ENCODE measurements around the gene NRXN2.

DNA sequence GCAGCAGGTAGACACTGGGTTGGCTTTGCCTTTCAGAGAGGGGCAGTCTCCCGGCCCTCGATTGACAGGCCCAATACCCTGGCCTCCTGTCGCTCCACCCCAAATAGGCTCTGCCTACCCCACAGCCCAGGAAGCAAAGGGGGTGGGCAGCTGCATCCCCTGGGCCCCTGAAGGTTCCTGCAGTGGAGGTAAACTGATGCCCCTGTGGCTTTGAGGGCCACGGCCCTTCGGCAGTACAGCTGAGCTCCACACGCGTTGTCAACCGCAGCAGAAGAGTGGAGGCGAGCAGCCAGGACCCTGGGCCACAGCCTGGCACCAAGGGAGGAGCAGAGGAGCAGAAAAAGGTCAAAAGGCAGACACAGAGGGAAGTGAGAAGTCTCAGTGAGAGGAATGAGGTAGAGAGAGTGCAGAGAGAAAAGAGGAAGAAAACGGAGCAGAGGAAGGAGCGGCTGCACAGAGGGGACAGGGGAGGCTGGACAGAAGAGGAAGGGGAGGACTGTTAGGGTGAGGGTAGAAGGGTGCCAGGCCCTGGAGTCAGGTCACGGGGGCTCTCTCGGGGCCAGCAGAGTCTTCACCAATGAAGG lies 67.9 kb downstream of the NRXN2 start:
- TF ChIP-seq EZH2phosphoT487 (IDR thresholded peaks at IDR 0.05; ENCODE audit: insufficient read depth, low read depth) (no peak), EZH2 (IDR thresholded peaks at IDR 0.05; ENCODE audit: insufficient read depth, poor library complexity, severe bottlenecking) (no peak)

All from GM23248 (cell line).